Endometrial microvascular endothelial cells (primary cell): ENCODE data around the gene TTC17. TPM values are rescaled to one million over a fixed set of nuclear protein-coding genes. Genes with fewer than 3 reads are reported as not detected.

Experiments used
- in situ Hi-C: cut with HindIII; loops from 2 replicates; pipeline ENCODE4 v1.10.0; 2017; ENCODE audit warnings: low sequenced_read_pairs, low pct_unique_long_range_greater_than_20kb; ENCODE audit errors: inconsistent ontology term
- total RNA-seq: library from RNA; depleted of rRNA; stranded (reverse); fragments of >200 nt; gene quantifications from one replicate; pipeline ENCODE4 v1.2.3, GENCODE V29; 2015; ENCODE audit errors: inconsistent ontology term

TTC17 gene
- total RNA-seq, 1 donor from 2014 or later: 35.2 TPM

DNA sequence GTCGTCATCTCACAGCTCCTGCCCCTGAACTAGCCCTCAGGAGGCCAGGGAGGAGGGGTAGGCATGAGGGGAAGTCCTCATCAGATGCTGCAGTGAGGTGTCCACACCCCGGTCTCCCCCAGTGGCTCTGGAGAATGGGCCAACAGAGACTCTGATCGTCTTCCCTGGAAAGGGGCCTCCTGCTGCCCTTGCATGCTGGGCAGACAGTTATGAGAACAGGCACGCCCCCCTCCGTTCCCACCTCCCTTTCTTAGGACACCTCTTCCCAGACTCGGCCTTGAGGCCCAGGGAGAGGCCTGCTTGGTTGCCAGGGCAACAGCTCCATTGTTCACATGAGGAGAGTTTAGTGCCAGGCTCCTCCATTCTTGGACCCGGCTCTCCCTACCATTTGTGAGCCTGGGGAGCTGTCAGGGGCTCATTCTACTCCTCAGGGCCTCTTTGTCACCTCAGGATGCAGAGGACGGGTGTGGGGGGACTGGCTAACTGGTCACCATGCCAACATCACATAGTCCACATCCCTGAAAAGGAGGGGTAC lies 157.7 kb downstream of the TTC17 start:
- in situ Hi-C loops: no loop called here

DNA sequence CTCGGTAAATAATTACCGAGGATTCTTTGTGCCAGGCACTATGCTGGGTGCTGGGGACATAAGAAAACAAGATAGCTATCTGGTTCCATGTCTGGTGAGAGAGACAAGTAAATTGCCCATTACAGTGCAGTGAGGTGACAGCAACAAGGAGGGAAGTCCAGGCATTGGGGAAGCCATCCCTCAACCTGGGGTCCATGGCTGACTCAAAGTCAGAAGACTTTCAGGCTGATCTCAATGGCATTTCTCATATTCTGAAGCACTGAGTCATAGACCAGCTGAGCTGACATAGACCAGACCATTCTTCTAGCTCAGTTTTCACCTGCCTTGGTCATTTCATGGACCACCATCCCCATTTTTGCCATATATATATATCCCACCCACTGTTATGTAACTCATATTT lies 158.8 kb downstream of the TTC17 start:
- in situ Hi-C loops: no loop called here

DNA sequence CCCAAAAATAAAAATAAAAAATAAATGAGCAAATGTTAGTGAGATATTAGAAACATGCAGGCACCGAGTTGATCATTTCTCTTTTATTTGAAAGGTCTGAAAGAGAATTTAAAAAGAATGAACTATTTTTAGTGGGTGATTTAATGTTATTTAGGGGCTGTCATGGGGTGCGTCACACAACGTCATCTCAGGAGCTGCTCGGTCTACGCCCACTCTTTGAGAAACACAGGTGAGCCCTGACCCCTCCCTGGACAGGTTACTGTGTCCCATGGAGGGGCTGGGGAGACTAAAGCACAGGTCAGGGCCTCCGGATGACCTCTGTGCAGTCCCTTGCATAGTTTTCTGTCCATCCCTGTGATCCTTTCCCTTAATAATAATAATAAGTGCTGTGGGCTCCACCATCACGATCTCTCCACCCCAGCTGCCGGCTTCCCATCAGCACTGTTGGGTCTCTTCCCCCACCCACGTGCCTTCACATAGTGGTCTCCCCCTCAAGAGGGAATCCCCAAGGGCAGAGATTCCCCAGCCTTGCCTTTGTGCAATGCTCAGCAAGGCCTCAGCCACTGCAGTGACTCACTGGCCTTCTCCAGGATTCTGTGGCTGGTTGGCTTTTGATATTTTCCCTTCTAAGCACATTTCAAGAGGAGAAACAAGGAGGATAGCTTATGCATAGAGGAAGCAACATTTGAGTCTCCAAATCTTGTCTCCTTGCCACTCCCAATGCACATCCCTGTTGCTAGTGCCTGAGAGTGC lies 159.9 kb downstream of the TTC17 start:
- in situ Hi-C loops: no loop called here

DNA sequence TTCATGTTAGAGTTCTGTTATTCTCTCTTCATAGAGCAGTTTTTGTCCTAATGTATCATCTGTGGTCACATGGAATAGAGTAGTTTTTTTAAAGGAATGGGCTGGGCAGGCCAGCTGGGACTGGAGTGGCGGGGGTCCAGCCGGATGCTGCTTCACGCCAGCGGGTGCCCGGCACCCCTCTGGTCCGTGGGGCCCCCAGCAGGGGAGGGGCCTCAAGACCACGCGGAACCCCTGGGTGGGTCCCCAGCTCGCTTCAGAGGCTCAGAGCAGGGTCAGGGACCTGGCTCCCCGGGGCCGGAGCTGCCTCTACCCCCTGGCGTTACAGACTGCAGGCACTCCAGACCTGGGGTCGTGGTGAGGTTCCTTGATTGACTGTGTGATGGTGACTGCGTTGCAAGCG lies 162.8 kb downstream of the TTC17 start:
- in situ Hi-C loops: no loop called here

DNA sequence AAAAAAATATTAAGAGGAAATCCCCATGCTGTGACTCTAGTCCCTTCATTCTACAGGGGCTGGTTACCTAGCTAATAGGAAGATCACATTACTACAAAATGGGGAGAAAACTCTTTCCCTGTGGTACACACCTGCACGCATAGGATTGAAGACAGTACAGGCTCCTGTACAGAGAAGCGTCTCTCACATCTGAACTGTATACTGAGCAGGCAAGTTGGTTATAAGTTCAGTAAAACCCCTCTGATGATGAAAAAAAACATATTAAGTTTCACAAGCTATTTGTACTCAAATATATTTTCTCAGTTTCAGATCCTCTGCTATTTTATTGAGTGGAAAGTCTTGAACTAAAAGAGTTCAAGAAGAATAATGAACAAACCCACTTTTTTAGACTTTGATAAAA lies 164.9 kb downstream of the TTC17 start:
- in situ Hi-C loops: no loop called here

DNA sequence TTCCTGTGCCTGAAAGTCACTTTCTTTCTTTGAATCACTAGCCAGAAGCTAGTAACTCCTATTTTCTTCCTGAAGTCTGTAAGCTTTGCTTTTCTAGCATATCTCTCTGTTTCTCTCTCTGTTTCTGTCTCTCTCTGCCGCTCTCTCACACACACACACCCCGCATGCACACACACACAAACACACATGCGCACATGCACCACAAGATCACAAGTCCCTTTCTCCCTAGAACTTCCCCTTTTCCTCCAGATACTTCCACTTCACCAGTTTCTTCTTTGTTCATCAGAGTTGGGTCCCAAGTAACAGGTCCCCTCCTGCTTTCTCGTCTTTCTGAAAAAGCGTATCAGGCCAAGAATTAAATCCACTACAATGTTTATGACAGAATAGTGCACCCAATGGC lies 173.3 kb downstream of the TTC17 start:
- in situ Hi-C loops: no loop called here

DNA sequence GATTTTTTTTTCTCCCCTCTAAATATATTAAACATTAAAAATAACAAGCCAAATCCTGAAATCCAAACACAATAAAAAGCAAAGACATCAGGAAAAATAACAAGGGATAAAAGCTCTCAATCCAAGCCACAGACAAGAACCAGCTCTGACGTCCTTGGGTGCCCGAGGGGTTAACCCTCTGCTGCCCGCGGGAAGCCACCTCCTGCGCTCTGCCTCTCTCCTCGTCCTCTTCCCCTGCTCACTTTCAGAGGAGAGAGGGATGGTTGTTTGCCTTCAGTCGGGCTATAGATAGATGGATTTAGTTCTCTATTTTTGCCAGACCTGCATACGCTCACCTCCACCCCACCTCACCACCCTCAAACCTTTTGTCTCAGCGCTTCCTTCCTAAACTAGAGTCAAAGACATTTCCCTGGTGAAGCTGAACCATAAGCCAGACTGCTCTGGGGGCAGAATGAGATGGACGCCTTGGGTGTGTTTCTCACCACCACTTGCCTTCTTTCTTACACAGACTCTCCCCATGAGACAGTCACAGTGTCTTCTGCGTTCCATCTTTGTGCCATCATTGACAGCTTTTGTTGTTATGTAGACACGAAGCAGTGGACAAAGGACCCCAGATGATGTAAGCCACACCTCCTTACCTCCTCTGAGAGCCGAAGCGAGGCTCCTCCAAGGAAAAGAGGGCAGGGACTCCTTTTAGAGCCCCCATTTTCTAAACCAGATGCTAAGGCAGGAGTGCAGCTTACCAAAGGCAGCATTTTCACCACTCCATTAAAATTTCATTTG lies 179.3 kb downstream of the TTC17 start:
- in situ Hi-C loops: no loop called here

DNA sequence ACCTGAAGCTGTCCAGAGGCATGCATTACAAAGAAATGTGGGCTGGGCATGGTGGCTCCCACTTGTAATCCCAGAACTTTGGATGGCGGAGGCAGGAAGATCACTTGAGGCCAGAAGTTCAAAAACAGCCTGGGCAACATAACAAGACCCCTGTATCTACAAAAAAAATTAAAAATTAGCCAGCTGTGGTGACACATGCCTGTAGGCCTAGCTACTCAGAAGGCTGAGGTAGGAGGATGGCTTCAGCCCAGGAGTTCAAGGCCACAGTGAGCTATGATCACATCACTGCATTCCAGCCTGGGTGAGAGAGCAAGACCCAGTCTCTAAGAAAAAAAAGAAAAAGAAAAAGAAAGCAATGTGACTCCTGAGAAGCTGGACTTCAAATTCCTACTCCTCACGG lies 183.3 kb downstream of the TTC17 start:
- in situ Hi-C loops: no loop called here

DNA sequence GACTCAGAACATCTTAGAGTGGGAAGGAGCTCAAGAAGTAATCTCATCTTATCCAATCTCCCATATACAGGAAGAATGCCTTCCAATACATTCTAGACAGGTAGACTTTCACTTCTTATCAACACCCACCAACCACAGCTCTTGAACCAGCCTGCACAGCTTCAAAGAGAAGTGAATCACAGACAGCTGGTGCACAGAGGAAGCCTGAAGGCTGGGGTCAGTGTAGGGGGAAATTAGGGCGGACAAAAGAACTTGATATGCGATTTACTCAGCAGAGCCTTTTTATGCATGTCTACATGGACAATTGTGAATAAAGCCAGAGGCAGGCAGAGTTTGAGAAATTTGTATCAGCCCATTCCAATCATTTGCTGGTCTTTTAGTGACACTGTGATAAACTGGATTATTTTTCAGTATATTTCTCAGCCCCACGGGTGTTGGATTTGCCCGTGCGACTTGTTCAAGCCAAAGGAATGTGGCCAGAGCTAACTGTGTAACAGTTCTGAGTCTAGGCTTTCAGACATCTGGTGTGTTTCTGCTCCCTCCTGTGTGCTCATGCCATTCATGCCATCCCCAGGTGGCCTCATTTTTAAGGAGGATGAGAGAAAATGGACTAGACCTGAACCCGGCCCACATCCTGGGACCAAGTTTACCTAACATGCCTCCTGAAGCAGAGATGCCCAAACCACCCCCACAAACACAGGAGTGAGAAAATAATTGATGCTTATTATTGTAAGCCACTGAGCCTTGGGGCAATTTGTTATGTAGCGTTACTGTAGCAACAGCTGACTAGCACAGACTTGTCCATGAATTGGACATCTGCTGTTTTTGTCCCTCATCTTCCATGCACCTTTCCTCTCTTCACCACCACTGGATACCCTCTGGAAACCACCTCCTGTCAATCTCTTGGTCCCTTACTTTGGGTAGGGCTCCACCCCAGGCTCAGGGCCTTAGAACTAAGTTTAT lies 184.3 kb downstream of the TTC17 start:
- in situ Hi-C loops: no loop called here

Other genes with a start within 250 kb of the TTC17 start
- 100 TPM for gene API5, start 46.9 kb upstream of the TTC17 start, total RNA-seq